GM18520 (cell line): ENCODE results near the gene CTU2.

Experiments
- ATAC-seq: cut with Tn5 transposase; IDR thresholded peaks from one replicate; pipeline ENCODE4 v1.9.1; 2021; ENCODE audit not compliant: unreplicated experiment

The CTU2 gene

DNA sequence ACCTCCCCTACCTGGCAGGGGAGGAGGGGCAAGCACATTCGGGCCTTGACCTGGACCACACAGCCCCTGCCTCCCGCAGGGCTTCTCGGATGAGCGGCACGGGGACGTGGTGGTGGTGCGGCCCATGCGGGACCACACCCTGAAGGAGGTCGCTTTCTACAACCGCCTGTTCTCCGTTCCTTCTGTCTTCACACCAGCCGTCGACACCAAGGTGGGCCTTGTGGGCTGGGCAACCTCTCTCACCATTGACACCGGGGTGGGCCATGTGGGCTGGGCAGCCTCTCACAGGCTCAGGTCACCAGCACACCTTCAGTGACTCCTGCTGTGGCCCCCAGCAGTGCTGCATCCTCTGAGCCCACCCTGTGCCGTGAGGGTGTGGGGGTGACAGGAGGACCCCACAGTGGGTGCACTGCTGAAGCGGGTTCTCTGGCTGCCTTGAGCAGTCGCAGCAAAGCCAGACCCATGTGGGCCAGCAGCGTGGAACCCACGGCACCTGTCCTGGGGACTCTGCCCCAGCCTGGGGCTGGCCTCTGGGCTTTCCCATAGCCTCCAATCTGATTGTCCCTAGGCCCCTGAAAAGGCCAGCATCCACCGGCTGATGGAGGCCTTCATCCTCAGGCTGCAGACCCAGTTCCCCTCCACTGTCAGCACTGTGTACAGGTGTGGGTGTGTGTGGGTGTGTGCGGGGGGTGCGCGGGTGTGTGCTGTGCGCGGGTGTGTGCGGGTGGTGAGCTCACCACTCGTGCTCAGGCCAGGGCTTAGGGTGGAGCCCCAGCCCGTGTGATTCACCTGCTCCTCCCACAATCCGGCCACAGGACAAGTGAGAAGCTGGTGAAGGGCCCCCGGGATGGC, 7.5 kb downstream of the CTU2 start:
- no peak for ATAC-seq

DNA sequence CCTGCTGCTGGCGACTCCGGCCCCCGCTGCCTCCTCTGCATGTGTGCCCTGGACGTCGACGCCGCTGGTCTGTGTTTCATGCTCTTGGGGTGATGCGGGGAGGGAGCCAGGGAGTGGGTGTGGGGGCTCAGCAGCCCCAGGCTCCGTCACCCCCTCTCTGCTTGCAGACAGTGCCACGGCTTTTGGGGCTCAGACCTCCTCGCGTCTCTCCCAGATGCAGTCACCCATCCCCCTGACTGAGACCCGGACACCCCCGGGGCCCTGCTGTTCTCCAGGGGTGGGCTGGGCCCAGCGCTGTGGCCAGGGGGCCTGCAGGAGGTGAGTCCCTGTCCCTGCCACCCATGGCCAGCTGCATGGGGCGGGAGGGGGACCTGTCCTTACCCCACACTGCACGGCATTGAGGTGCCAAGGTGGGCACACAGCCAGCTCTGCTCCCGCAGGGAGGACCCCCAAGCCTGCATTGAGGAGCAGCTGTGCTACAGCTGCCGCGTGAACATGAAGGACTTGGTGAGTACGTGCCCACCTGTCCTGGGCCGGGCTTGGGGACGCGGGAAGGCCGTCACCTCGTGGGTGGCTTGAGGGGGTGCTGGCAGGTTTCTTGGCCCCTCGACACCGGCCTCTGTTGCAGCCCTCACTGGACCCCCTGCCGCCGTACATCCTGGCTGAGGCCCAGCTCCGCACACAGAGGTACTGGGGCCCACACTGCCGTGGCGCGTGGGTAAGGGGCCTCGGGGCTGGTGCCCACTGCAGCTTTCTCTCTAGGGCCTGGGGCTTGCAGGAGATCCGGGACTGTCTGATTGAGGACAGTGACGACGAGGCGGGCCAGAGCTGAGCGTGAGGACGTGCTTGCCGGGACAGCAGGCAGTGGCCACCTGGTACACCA, 8.4 kb downstream of the CTU2 start:
- no peak for ATAC-seq

DNA sequence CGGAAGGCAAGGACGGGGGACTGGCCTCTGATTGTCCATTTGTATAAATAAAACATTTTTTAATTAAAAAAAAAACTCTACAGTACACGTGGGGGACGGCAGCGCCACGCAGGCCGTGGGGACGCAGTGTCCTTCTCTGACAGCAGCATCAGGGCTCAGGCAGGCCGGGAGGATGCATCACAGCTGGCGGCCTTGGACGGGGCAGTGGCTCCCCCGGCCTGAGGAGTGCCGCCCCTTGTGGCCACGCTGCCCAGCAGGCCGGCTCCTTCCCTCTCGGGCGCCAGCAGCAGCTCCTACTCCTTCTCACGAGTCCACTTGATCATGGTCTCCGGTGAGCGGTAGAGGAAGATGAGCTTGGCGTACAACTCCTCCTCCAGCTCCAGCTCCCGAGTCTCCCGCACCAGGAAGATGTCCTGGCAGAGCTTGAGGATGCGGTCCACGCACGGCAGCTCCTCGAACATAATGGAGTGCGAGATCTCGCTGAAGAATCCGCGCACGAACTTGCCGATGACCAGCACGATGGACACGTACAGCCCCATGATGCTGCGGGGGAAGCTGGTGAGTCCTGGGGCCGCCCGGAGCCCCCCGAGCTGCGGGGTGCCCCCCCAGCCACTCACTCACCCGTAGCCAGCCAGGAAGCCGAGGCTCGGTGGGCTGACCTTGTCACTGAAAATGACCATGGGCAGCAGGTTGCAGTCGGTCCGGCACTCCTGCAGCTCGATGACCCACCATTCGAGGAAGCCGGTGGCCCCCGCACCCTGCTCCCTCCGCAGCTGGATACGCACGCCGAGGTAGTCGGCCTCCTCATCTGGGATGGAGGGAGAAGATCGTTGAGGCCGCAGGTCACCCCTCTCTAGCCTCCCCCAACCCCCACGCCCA, 9.2 kb downstream of the CTU2 start:
- ATAC-seq, result no peak

DNA sequence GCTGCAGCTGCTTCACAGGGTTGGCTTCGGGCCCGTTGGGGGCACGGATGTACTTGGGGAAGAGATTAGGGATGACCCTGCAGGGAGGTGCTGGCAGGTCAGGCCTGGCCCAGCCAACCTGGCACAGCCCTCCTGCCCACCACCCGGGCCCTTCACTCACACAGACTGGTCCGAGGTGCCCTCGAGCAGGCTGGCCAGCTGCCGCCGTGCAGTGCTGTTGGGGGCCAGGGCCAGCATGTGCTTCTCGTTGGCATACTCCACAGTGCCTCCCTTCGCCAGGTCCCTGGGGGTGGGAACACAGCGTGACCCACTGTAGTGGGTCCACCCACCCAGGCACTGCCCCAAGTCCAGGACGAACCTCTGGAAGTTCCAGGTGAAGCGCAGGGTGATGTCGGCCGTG, 9.9 kb downstream of the CTU2 start:
- no peak for ATAC-seq

DNA sequence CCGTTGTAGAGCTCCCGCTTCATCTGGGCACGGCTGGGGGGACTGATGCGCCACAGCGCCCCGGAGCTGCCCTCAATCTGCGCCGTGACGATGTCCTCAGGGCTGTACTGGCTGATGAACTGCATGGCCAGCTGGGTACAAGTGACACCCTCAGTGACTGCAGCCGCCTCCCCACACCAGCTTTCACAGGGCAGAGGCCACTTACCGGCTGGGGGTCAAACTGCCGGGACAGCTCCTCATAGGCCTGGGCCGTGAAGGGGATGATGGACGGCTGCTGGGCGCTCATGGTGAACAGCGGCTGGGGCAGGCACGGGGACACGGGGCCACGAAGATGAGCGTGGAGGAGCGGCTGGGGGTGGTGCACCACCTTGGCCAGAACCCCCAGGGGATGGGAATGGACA, 10.3 kb downstream of the CTU2 start:
- no peak for ATAC-seq

DNA sequence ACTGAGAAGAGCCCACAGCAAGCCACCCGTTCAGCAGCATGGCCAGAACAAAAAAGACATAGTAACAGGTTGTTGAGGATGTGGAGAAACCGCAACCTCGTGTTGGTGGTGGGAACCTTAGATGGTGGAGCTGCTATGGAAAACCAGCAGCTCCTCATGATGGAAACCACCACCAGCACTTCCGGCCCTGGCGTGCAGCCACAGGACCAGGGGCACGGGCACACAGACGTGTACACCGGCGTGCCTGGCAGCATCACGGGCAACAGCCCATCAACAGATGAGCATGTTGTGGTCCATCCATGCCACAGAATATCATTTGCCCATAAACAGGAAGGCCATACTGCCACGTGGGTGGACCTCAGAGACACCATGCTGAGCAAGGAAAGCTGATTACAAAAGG, 11.9 kb downstream of the CTU2 start:
- no peak for ATAC-seq

DNA sequence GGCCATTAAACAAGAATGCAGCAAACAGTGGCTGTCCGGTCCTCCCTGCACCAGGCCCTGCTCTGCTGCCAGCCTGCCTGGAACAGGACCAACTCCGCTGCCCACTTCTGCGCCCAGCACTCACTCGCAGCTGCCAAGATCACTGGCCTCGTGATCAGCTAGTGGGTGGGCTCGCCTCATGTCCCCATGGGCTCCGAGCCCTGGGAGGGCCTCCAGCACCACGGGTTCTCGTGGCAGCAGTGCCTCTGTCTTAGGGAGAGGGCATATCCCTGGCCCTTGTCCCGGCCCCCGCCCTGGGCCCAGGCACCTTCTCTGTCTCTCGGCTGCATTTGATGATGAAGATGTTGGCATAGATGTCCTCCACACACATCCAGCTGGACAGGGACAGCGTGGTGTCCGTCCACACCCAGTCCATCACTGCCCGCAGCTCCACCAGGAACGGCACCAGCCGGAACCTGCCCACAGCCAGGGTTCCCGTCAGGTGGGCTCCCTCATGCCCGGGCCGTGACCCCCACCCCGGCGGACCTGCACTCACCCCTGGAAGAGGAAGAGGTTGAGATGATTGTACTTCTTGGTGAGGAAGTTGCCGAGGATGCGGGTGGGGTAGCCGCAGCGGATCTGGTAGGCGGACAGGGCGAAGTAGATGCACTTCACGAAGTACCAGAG, 13.1 kb downstream of the CTU2 start:
- no peak for ATAC-seq

DNA sequence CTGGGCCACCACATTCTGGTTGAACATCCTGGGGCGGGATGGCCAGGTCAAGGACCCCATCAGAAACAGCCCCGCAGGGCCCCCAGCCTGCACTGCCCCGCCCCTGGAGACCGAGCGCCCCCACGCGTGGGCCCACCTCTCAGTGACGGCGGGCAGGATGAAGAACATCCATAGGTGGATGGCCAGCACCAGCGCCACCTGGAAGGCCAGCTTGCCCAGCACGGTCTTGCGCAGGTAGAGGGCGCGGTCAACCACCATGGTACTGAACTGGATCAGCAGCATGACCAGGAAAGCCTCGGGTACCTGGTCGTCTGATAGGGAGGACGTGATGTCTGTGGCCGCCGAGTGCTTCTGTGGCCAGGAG, 13.6 kb downstream of the CTU2 start:
- no peak for ATAC-seq

DNA sequence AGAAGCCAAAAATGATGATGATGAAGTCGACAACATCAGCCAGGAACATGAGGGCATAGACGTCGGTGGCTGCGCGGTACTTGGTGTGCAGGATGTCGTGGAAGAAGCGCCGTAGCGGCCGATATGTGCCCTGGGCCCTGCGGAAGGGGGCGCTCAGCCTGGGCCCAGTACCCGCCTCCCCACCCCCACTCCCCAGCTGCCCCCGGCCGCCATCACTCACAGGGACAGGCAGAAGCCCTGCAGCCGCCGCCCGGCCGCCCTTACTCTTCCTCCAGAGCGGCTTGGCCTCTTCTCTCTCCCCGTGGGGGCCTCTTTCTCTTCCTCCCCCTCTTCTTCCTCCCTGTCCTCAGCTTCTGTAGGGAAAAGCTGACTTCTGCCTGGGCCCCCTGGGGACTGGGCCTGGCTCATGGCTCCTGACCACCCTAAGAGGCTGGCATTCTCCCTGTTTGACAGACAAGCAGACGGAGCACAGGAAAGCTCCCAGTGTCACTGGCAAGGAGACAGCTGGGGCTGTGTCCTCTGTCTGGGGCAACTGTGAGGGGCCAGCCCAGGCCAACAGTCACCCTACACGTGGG, 14.2 kb downstream of the CTU2 start:
- no peak for ATAC-seq

DNA sequence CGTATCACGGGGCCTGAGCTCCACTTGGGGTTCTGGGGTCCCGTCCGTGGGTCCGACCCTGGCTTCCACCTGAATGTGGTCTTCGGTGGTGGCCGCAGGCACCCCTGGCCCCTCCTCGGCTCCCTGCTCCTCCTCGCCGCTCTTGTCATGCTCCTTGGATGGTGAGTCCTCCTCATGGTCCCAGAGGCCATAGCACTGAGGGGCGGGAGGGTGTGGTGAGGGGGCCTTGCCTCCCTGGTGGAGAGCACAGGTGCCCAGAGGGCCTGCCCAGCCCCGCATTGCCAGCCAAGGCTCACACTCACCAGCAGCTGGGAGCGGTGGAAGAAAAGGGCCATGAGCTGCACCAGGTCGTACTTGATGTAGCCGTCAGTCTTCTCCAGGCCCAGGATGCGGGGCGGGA, 14.9 kb downstream of the CTU2 start:
- no peak for ATAC-seq

DNA sequence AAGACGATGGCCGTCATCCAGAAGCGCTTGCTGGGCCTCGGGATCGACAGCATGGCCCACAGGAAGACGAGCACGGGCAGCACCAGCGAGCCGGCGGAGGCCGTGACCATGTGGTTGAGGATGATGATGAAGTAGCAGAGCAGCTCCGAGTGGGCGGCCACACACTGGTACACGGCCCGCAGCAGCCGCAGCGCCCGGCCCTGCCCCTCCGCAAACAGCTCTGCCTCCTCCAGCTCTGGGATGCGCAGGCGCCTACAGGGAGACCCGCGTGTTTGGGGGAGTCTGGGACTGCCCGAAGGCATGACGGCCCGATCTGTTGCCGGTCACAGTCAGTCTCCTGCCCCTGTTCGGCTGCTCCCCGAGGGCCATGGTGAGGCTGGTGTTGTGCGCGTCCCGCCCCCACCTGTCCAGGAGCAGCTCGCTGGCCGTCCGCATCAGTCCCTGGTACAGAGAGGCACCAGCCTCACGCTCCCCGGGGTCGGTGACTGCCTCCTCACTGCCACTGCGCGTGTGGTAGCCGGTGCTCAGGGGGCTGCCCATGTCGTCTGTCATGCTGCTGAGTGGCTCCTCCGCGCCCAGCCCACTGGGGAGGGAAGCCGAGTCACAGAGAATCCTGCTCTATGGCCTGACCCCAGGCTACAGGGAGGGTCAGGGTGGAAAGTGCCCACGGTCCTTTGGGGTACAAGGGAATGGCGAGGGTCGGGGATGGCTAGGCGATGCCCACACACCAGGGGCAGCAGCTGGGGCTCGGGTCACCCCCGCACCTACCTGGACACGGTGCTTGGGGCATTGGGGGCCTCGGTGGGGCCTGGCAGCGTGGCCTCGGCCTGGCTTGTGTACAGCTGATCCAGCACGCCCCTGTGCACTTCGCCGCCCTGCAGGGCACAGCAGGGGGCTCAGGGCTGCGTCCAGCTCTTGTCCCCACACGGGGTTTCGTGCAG, 15.8 kb downstream of the CTU2 start:
- no peak for ATAC-seq

DNA sequence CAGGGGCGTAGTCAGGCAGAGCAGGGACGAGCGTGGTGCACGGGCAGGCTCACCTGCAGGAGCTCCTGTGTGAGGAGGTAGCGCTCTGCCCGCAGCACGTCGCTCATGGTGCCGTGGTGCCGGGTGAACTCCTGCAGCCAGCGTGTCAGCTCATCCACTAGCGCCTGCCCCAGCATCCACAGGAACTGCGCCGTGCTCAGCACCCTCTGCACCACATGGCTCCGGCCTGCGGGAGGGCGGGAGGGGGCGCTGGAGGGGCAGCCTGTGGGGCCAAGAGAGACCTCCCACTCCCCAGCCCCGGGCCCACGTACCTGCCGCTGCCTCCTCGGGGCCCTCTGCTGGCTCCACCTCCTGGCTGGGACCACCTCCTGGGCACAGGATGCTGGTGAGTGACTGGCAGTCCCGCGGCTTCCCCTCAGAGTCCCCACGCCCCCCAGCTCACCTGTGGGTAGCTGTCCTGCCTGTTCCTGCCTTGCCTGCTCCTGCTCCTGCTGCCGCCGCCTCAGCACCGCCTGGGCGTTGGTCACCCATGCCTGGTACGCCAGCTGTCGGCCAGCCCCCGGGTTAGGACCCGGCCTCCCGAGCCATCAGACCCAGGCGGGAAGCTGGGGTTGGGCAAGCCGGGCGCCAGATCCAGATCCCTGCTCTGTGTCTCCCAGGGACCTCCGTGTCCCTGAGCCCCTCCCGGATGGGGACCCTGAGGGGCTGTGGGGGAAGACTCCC, 16.6 kb downstream of the CTU2 start:
- no peak for ATAC-seq

DNA sequence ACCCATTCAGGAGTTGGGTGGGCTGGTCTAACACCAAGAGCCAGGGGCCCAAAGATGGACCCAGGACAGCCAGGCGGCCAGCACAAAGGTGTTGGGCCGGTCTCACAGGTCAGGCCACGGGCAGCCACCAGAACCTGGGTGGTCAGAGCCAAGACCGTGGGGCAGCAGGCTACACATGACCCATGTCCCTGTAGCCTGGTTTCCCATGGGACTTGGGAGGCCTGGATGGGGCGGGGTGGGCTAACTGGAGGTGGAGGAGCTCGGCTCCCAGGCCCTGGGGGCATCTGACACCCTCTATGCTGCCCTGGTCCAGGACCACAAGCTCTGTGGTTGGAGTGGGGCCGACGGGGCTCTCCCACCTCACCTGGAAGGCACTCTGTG, 17.2 kb downstream of the CTU2 start:
- no peak for ATAC-seq

DNA sequence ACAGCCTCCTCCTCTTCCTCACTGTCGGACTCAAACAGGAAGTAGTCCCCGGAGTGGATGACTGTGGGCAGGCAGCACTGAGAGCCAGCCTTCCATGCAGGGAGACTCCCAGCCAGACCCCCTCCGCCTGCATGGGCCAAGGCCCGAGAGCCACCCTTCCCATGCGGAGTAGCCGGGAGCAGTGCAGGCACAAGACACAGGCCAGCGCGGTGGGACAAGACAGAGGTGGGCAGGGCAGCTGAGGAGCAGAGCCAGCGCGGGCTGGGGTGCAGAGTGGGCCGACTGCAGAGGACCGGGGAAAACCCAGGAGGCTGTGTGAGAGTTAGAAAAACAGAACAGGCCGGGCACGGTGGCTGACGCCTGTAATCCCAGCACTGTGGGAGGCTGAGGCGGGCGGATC, 17.6 kb downstream of the CTU2 start:
- ATAC-seq, result no peak

DNA sequence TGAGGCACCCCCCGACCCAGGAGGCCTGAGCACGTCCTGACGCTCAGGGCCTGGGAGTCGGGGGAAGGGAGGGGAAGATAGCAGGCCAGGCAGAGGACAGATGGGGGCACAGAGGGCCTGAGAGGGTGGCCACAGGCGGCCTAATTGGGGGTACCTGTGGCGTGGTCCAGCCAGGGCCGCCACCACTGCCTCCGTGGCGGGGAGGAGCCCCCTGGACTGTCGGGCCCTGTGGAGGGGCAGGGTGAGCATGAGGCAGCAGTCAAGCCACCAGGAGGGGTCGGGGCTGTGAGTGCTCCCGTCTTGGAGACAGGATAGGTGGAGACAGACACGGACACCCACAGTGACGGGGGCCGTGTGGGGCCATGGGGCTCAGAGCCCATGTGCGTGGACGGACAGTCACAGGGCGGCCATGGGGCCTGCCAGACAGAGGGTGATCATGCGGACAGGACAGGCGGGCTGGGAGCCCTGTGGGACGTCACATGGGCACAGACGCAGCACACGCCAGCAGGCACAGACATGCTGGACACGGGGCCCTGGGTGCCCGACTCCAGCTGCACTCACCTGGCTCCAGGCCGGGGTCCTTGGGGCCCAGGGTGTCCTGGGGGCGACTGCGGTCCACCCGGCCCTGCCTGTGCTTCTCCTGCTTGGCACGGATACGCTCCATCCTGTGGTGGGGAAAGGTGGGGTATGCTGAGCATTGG, 18.7 kb downstream of the CTU2 start:
- ATAC-seq, result no peak

DNA sequence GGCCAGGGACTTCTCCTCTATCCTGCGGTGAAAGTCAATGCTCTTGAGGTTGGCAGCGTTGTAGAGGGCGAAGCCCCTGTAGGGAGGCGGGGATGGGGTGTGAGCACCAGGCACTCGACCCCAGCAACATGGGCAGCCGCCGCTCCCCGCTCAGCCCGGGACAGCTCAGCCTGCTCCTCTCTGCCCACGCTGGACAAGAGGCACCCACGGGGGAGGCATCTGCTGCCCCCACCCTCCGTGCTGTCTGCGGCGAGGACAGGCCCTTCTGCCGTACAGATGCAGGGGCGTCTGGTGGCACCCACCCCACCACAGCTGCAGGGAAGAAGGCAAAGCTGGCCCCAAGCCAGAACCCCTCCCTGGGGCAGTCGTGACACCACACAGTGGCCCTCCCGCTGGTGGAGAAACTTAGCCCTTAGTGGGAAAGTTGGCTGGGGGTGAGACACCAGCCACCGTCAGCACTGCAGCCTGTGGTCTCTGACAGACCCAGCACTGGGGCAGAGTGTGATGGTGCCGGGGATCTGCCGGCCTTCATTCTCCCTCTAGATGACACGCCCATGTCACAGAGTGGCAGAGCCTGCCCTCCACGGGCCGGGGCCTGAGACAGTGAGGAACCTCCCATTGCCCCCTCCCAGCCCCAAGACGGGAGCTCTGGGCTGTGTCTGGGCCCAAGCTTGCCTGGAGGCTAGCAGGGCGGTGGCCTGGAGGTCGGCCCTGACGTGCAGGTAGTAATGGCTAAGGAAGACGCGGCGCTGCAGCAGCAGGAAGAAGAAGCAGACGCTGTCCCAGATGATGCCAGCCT, 19.5 kb downstream of the CTU2 start:
- no peak for ATAC-seq

DNA sequence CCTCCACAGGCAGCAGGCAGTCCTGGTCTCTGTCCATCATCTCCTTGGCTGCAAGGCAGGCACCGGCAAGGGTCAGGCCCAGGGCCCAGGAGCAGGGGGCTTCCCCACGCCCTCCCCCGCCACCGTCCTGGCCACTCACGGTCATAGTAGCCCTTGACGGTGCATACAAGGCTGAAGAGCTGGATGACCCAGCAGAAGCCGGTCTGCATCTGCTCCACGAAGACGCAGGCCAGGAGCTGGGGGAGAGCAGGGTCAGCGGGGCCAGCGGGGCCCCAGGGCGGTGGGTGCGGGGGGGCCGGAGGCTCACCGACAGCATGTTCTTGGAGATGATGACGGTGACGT, 20.1 kb downstream of the CTU2 start:
- ATAC-seq, result no peak
